Measurements from ENCODE around the gene EBF4.
"Not testable (repeated sequence)": the region's sequence is repeated elsewhere in the genome, so short reads cannot be mapped to it uniquely, and the experiment has no call there.

Gene EBF4

GRCh38 chr20:2759603-2760296, 67.2 kb downstream of the EBF4 start:
- DNase-seq, result no peak

DNA sequence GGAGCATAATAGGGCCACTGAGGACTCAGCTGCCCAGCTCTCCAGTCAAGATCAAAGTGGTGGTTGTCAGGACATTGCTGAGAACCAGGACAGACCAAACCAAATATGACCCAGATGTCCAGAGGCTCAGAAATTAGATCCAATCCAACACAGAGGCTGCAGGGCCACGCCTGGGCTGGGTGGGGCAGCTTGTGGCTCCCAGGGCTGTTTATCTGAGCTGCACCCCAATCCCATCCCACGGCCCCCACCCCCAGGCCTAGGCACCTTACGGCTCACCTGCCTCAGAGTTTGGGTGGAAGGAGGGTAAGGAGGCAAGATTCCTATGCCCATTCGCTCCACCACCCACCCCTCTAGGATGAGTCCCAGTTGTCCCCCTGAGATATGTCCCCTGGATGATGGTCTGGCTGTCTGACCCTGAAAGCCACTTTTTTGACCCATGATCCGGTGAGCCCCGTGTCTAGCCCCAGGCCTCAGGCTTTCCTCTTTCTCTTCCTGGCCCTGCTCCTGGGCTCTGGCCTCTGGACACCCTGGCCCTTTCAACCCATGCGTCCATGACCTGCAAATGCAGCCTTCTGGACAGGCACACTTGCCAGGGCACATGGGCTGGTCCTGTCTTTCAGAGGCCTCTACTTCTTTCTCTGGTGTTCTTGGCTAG, 67.8 kb downstream of the EBF4 start:
- no peak for DNase-seq

- DNase-seq, result no peak
These were observed 68.3 kb downstream of the EBF4 start for GRCh38 chr20:2760952-2761305.

GRCh38 chr20:2761885-2762284, 69.3 kb downstream of the EBF4 start:
- no peak for DNase-seq

DNA sequence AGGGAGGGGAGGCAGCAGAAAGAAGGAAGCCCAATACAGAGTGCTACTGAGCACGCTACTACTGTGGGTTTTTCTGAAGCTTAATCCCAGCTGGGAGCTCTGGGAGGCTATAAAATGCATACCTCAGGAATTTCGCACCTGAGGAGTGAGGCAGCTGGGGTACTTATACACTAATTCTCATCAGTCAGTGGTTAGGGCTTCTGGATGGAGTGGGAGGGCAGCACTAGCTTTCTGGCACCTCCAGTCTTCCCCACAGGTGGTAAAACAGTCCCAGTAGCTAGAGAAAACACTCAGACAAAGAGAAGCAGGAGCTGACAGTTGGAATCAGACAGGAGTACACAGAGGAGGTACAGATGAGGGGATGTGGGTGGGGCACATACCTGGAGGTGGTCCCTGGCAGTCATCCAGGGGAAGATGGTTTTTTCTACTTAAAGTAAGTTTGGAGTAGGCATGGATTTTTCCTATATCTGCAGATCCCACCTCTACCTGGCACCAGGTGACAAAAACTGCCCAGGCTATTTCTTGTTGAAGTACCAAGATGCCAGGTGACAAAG, 70.1 kb downstream of the EBF4 start:
- DNase-seq, result no peak

DNA sequence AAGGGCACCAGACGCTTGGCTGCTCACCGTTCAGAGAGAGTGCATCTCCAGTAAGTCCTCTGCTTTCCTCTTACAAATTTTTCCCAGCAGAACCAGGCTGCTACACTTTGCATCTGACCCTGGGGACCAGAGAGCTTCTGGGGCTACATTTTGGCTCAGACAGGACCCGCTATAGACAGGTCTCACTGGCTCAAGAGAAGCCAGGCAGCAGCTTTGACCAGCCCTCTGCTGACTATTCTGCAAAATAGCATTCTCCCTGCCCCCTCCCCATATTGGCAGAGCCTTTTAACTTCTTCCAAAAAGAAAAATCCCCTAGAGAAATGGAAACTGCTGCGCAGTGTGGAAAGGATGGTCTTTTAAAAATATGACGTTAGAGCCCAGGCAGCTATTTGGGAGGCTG, 70.6 kb downstream of the EBF4 start:
- DNase-seq, result no peak

DNA sequence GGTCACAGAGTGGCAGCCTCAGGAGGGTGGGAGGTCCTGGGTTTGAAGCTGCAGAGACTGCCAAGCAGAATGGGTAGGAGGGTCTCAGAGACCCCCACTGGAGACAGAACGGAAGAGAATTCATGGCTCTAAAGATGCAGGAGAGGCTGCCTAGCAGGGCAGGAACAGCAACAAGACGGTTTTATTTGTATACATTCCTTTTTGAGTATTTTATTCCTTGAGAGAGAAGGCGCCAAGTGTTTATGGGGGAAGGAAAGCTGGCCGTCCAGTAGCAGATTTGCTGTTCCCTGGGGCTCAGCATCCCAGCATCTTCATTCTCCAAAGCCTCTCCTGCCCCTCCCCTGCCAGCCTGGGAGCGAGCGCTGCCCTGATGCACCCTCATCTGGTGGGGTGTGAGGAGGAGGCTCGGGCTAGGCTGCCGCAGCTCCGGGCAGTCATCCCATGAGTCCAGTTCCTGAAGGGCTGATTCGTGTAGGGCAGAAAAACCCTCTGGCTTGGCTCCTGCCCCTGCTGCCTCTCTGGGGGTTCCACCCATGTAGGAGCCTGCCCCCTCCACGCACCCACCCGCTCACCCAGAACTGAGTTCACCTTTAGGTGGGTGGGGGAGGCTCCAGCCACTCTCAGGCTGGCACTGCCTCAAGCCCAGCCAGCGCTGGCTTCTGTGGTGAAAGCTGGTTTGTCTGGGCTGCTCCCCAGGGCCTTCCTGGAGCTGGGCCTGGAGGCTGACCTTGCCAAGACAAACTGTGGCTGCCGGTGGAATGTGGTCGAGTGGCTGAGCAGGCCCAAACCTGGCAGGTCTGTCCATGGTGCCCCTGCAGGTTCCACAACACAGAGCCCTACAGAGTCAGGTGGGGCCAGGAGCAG, 75.4 kb downstream of the EBF4 start:
- no peak for DNase-seq

DNA sequence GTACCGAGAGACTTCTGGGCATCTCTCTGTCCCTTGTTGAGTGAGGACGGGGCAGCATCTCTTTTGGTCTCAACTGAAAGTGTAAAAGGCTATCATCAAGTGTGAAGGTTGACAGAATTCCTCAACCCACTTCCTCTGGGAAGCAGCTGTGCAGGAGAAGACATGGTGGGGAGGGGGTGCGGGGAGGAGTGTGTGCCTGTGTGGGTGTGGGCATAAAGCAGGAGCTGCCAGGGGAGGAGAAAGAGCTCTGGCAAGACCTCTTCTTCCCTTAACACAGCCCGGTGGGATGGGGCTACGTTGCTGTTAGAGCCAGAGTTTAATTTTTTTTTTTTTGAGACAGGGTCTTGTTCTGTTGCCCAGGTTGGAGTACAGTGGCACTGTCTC, 76.0 kb downstream of the EBF4 start:
- no peak for DNase-seq

DNA sequence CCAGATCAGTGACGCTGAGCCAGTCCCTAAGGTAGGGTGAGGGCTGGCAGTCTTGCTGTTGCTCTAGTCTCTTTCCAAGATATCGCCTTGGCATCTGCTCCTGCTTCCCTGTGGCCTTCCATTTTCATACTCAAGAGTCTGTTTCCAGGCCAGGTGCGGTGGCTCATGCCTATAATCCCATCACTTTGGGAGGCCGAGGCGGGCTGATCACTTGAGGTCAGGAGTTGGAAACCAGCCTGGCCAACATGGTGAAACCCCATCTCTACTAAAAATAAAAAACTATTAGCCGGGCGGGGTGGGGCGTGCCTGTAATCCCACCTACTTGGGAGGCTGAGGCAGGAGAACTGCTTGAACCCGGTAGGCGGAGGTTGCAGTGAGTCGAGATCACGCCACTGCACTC, 77.5 kb downstream of the EBF4 start:
- DNase-seq, result not testable (repeated sequence)

- DNase-seq, result no peak
These were observed 79.1 kb downstream of the EBF4 start for GRCh38 chr20:2771631-2772080.

DNA sequence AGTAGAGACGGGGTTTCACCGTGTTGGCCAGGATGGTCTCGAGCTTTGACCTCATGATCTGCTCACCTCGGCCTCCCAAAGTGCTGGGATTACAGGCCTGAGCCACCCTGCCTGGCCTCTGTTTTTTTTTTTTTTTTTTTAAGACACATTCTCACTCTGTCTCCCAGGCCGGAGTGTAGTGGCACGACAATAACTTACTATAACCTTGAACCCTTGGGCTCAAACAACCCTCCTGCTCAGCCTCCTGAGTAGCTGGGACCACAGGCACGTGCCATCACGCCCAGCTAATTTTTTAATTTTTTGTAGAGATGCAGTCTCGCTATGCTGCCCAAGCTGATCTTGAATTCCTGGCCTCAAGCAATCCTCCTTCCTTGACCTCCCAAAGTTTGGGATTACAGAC, 81.2 kb downstream of the EBF4 start:
- no peak for DNase-seq

GRCh38 chr20:2775139-2775538, 82.6 kb downstream of the EBF4 start:
- no peak for DNase-seq

GRCh38 chr20:2778602-2779321, 86.2 kb downstream of the EBF4 start:
- DNase-seq, result no peak

DNA sequence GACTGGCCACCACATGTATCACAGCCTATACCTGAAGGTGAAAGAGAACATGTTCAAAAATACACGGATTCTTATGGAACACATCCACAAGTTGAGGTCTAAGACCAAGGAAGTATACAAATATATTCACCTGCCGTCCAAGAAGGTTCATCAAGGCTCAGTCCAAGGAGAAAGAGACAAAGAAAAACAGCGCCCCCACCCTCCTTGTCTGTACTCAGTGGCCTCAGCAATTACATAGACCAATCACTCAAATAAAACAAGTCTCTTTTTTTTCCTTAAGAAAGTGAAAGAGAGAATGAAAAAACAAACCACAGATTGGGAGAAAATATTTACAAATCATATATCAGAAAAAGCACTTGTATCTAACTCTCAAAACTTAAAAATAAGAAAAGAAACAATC, 88.4 kb downstream of the EBF4 start:
- DNase-seq, result no peak

- DNase-seq, result no peak
These were observed 91.5 kb downstream of the EBF4 start for GRCh38 chr20:2783908-2784566.

DNA sequence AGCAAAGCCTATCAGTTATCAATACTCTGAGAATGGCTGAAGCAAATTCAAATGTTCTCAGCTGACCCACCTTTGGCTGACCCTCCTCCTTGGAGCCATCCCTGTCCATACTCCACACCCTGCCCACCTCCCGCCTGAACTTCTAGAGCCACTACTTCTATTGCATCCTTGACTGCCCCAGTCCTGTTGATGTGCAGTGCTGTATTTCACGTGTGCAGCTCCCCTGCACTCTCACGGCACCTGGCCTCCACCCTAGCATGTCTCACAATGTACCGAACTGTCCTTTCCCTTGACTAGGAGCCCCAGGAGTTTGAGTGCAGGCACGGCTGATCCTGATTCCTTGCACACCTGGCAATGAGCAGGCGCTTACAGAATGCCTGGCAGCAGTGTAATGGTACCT, 100.9 kb downstream of the EBF4 start:
- no peak for DNase-seq

DNA sequence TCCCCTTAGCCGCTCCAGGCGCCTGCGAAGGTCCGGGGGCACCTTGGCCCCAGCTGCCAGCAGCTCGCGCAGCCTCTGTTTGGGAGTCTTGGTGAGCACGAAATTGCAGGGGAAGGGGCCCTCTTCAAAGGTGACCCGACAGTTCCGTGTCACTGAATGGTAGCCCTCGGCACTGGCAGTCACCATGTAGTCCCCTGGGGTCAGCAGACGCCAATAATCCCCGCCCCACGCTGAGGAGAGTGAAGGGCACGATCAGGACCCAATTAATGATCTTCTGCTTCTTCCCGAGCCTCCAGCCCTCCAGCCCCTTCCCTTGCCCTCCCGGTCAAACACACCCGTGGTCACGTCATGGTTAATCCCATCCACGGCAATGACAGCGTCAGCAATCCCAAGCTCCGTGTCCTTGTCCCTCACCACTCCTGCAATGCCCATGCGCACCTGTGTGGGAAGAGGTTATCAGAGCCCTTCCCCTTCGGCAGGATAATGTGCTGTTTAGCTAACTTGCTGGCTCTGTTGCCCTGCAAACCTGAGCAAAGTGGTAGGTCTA, 101.7 kb downstream of the EBF4 start:
- DNase-seq, result no peak

DNA sequence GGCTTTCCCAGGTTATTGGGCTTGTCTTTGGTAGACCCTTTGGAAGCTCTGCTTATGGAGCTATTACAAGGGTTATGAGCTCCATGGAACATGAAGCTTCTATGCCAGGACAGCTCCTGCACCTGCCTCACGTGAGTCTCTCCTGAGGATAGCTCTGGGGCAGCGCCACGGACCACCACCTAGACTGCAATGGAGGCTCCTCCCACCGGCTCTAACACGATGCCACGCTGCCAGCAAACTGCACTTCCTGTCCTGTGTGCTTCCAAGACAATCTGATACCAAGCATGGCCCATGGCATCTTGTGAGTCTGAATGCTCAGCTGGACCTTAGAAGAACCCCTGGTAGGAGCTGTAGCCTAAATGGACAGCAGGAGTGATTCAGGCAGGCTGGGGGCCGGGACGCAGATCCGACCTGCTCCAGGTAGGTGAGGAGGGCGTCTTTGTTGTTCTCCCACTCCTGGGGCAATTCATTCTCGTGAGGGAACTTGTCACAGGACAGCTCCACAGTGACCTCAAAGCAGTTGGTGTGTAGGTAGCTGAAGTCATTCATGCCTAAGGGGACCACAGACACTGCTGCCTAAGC, 102.4 kb downstream of the EBF4 start:
- no peak for DNase-seq

GRCh38 chr20:2795451-2795850, 102.9 kb downstream of the EBF4 start:
- DNase-seq, result no peak

- no peak for DNase-seq
These were observed 103.6 kb downstream of the EBF4 start for GRCh38 chr20:2796011-2796660.

Data from NCI-H1436 (cell line).